ENCODE measurements around the gene SPG7.

GRCh38 chr16:89502081-89502843 lies 5.9 kb upstream of the SPG7 start:
- no peak for TF ChIP-seq ZNF398 (tag by site-specific recombination; IDR thresholded peaks at IDR 0.05)
- no peak for TF ChIP-seq YY1 (tag by site-specific recombination; IDR thresholded peaks at IDR 0.05)
- TF ChIP-seq, protein P1, sequence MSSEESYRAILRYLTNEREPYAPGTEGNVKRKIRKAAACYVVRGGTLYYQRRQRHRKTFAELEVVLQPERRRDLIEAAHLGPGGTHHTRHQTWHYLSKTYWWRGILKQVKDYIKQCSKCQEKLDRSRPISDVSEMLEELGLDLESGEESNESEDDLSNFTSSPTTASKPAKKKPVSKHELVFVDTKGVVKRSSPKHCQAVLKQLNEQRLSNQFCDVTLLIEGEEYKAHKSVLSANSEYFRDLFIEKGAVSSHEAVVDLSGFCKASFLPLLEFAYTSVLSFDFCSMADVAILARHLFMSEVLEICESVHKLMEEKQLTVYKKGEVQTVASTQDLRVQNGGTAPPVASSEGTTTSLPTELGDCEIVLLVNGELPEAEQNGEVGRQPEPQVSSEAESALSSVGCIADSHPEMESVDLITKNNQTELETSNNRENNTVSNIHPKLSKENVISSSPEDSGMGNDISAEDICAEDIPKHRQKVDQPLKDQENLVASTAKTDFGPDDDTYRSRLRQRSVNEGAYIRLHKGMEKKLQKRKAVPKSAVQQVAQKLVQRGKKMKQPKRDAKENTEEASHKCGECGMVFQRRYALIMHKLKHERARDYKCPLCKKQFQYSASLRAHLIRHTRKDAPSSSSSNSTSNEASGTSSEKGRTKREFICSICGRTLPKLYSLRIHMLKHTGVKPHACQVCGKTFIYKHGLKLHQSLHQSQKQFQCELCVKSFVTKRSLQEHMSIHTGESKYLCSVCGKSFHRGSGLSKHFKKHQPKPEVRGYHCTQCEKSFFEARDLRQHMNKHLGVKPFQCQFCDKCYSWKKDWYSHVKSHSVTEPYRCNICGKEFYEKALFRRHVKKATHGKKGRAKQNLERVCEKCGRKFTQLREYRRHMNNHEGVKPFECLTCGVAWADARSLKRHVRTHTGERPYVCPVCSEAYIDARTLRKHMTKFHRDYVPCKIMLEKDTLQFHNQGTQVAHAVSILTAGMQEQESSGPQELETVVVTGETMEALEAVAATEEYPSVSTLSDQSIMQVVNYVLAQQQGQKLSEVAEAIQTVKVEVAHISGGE (tag by site-specific recombination; conservative IDR thresholded peaks at IDR 0.05; ENCODE audit: low read depth), result no peak
- TF ChIP-seq CTCF (tag by site-specific recombination; IDR thresholded peaks at IDR 0.05), result no peak
- no peak for TF ChIP-seq ZNF423 (tag by site-specific recombination; IDR thresholded peaks at IDR 0.05)
- TF ChIP-seq, protein P2, sequence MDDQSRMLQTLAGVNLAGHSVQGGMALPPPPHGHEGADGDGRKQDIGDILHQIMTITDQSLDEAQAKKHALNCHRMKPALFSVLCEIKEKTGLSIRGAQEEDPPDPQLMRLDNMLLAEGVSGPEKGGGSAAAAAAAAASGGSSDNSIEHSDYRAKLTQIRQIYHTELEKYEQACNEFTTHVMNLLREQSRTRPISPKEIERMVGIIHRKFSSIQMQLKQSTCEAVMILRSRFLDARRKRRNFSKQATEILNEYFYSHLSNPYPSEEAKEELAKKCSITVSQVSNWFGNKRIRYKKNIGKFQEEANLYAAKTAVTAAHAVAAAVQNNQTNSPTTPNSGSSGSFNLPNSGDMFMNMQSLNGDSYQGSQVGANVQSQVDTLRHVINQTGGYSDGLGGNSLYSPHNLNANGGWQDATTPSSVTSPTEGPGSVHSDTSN (CRISPR knock-in tag; IDR thresholded peaks at IDR 0.05), result no peak
- no peak for TF ChIP-seq ZNF449 (tag by site-specific recombination; IDR thresholded peaks at IDR 0.05)
- no peak for TF ChIP-seq KLF10 (tag by site-specific recombination; IDR thresholded peaks at IDR 0.05)
- TF ChIP-seq, protein P3, sequence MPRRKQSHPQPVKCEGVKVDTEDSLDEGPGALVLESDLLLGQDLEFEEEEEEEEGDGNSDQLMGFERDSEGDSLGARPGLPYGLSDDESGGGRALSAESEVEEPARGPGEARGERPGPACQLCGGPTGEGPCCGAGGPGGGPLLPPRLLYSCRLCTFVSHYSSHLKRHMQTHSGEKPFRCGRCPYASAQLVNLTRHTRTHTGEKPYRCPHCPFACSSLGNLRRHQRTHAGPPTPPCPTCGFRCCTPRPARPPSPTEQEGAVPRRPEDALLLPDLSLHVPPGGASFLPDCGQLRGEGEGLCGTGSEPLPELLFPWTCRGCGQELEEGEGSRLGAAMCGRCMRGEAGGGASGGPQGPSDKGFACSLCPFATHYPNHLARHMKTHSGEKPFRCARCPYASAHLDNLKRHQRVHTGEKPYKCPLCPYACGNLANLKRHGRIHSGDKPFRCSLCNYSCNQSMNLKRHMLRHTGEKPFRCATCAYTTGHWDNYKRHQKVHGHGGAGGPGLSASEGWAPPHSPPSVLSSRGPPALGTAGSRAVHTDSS (tag by site-specific recombination; IDR thresholded peaks at IDR 0.05), result no peak
- no peak for TF ChIP-seq ZNF112 (tag by site-specific recombination; IDR thresholded peaks at IDR 0.05)
- TF ChIP-seq ZIC2 (tag by site-specific recombination; IDR thresholded peaks at IDR 0.05), result no peak

Measured in HEK293 (cell line).